GM18951 (cell line): ENCODE measurements around the gene DLD.

Experiments
- POLR2A ChIP-seq: IDR thresholded peaks from 4 replicates; pipeline ENCODE4 v1.6.1; 2011; ENCODE audit warnings: mild to moderate bottlenecking; ENCODE audit not compliant: insufficient read length, insufficient read depth; ENCODE audit errors: extremely low read depth
- in situ Hi-C: fragments of 300-500 bp; cut with MboI; formaldehyde crosslinking; loops from one replicate; pipeline ENCODE4 v1.12.0; 2022; ENCODE audit warnings: low sequenced_read_pairs, mixed read lengths, inconsistent platforms; ENCODE audit not compliant: unreplicated experiment

The DLD gene

DNA sequence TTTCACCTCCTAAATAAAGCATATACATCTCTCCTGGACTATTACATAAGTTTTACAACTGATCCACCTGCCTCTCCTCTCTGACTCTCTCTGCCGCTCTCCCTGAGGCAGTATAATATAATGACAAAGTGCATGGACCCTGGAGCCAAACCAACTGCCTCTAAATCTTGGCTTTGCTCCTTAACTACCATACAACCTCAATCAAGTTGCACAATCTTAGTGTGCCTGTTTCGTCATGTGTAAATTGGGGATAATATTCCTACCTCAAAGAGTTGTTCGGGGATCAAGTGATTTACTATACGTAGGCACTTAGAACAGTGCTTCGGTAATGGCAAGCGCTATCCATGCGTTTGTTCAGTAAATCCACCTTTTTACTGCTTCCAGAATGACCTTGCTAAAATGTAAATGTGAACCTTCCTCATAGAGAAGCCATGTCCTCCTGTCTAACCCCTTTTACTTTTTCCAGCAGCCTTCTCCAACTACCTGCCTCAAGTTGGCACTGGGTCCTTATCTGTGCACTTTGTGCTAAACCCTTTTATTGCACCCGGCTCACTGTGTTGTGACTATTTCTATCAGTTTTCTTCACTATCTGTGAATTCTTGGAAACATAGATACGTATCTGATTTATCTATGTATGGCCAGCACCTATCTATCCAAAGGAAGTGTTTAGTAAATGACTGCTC is 30.6 kb upstream of the DLD start:
- in situ Hi-C loops, result no loop called here

DNA sequence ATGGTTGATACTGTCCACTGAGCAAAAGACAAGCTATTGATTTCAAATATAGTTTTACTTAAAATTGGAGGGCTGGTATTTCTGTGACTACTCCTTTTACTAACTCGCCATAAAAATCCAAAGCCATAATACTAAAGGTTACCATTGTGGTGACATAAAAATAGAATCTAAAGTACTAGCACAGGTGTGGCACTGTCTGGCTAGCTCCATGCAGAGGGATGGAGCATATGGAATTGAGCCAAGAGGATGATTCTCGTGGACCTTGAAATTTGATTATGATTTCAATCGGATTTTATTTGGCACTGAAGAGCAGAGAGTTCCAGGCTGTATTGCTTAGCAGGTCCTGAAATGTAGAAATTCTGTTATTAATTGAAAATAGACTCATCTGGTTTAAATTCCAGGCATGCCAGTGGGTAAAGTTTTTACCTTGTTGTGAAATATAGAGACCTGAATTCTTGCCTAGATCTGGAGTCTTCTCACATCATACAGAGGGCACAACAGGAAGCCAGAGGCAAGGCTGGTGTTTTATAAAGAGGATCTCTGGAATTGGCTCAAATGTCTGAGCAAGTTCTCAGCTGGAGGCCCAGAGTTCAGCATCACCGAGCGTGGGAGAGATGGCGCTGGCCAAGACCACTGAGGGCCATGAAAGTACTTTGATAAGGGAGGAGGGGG is 29.9 kb upstream of the DLD start:
- TF ChIP-seq POLR2A, result no peak
- in situ Hi-C loops, result no loop called here

More for the DNA sequence above, 30.6 kb upstream of the DLD start:
- no peak for TF ChIP-seq POLR2A

DNA sequence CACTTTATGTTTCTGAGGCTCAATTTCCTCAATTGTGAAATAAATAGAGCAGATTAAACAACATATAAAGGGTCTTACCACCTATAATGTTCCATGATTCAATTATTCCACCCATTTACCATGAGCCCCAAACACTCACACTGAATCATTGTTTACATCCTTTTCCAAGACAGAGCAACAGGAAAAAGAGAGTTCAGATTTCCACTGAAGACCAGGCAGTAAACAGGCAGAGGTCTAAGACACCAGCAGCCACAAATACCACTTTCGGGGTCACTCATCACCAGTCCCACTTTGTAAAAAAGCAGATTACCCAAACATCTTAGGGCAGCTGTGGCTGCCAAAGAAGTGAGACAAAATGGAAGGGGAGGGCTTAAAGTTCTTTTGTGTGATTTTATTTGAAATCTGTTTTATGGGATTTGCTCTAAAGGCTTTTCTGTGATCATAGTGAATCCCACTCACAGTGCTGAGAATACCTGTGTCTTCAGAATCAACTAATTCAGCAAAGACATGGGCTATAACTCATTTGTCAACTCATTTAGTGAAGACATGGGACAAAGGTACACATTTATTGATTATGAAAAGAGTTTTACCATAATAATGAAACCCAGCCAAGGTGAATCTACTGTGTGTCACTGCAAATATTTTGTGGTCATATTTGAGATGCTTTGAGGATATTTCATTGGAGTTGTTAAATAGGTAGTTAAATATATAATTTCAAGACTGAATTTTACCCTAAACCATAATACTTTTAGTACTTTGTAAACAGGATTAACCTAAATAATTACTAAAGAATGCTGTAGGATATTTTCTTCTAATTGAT is 24.8 kb upstream of the DLD start:
- in situ Hi-C loops, result no loop called here
- TF ChIP-seq POLR2A, result no peak

DNA sequence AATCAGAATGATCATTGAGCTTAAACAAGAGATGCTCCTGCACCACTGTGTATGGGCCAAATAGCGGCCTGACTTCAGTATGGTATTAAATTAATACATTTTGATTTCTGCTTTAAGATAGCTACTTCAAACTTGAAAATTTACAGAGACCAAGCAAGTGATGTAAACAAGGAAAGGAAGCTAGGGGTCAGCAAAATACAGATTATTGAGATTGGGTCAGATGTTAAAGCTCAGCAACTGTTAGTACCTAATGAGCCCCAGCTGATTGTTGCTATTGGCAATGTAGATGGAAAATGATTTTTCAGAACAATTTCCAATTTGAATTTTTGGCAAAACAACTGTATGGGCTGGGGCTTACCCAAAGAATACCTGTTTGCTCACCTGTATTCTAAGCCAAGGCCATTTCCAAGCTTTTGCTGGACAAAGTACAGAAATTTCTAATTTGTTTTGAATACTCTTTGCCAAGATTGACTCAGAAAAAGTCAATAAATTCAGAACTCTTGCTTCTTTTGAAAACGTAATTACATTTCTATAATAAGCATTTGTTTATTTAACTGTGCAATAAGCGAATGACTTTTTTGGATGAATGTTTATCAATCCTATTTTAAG is 23.0 kb upstream of the DLD start:
- TF ChIP-seq POLR2A, result no peak
- in situ Hi-C loops, result no loop called here

DNA sequence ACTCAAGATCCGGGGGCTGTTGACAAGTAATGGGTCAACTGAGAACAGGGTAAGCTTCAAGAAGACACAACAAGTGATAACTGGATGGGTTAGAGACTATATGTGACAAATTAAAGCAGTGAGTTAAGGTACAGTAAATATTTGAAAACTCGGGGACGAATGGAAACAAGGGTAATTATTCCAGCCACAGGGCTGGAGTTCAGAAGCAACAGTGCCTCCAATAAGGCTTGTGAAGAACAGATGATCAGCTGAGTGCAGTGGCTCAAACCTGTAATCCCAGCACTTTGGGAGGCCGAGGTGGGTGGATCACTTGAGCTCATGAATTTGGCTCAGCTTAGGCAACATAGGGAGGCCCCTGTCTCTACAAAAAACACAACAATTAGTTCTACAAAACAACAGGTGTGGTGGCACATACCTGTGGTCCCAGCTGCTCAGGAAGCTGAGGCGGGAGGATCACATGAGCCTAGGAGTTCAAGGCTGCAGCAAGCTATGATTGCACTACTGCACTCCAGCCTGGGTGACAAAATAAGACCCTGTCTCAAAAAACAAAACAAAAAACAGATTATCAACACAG is 20.5 kb upstream of the DLD start:
- in situ Hi-C loops, result no loop called here
- TF ChIP-seq POLR2A, result no peak

DNA sequence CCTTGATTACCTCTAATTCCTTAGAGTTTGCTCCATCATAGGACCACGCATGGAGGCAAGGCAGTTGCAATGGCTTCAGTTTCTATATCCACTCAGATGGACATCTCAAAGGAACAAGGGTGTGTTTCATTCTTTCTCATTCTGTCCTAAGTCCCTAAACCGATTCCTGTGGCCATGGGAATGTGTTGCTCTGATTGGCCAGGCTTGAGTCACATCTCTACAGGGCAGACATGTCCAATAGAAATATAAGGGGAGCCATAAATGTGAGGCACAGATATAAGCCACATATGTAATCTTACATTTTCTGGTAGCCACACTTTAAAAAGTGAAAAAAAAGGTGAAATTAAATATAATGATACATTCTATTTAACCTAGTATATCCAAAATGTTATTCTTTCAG is 16.9 kb upstream of the DLD start:
- TF ChIP-seq POLR2A, result no peak
- in situ Hi-C loops, result no loop called here

DNA sequence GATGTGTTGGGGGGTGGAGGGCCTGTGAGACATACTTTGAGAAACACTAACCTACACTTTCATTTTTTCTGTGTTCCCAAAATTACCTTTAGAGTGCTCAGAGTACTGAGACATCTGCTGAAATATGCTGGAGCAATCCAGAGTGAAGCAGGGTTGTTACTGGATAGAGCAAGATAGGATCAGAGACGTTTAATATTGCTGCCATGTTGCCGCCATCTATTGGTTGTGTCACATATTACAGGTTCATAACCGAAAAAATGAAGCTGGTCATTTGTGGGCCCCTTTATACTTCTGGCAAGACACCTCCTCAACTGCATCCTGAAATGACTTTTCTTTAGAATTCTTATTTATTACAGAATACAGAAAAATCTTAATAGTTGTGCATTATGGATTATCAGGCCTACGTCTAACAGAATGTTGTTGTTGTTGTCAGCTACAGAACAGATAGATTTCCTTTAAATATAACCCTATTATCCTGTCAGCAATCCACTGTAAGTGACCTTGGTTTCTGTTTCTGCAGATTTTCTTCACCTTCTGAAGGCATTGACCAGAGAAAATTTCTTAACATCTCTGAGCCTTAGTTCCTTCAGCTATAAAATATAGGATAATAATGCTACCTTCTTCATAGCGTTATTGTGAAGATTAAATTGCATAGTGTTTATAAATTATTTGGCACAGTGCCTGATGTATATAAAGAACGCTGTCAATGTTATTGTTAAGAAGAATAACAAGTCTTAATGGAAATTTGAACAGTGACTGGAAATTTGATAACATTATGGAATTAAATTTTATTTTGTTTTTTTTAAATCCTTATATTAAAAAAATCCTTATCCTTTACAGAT is 16.2 kb upstream of the DLD start:
- TF ChIP-seq POLR2A, result no peak
- in situ Hi-C loops, result no loop called here

DNA sequence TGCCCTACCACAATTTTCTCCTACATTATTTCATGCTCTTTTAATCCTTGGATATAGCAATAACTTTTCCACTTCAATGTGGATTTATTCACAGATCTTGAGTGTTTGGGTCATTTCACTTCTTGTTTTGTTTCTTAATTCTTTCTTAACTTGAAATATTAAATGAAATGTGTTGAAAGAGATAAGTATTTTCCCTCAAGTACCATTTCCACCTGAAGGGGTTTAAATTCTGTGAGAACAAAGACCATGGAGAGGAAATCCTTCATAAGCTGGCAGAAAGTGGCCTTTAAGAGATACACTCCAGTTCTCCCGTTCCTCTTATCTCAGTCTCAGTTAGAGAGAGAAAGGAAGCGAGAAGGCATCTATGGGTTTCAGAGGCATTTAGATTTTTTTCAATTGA is 14.1 kb upstream of the DLD start:
- TF ChIP-seq POLR2A, result no peak
- in situ Hi-C loops, result no loop called here

DNA sequence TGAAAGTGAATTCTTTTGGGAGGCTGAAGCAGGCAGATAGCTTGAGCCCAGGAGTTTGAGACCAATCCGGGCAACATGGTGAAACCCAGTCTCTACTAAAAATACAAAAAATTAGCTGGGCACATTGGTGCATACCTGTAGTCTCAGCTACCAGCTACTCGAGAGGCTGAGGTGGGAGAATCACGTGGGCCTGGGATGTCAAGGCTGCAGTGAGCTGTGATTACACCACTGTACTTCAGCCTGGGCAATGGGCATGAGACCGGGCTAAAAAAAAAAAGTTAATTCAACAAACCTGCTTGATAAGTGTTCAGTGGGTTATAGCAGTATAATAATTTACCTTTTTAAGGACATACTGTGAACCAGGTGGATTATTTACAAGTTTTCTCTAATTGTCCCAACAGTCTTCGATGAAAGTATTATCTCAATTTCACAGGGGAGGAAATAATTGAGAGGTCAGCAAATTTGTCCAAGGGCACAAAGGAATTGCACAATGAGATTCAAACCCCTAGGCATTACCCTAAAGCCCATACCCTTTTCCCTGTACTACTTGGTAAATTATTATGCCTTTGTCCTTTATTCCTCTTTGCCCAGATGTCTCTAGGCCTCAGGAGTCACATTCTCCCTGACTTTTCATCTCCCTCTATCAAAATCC is 13.1 kb upstream of the DLD start:
- TF ChIP-seq POLR2A, result no peak
- in situ Hi-C loops, result no loop called here

DNA sequence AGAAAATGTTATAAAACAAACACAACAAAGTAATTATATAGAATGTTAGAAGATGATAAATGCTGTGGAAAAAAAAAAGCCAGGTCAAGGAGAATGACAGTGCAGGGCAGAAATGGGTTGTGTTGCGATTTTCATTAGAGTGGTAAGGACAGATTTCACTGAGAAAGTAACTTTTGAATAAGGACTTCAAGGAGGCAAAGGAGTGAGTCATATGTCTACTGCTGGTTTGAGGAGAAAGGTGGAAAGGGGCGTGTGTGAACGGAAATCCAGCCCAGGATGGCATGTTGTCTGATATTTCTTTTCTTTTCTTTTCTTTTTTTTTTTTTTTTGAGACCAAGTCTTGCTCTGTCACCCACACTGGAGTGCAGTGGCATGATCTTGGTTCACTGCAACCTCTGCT is 12.3 kb upstream of the DLD start:
- in situ Hi-C loops, result no loop called here
- no peak for TF ChIP-seq POLR2A

DNA sequence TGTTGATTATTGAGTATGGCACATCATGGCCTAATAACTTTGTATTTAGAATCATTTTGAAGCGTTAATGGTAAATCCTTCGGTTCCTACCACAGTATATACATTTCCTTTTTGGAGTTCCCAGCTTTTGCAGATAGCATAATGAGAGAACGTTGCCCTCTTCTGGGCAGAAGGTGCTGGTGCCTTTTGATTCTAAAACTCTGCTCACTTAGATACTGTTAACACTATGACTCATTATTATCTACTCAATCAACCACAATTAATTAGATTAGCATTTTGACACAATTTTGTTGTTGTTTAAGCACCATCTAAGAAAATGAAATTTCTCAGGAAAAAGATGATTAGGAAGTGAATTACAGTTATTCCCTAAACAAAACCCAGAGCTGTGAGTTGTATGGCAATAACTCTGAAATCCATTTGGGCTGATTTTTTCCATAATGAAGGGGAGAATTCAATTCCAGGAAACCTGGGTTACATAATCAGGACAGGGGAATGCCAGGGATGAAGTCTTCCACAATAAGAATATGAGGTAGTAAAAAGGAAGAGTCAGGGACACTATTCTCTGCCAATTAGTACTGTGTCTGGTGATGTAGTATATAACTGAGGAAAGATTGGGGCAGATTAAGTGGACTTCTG is 11.5 kb upstream of the DLD start:
- TF ChIP-seq POLR2A, result no peak
- in situ Hi-C loops, result no loop called here
